GM12801 (cell line): Measurements from ENCODE around the gene GLIS2.

Source experiments
- TF ChIP-seq, protein P1 (sequence below): IDR thresholded peaks from one replicate; pipeline ENCODE4 v1.5.1; 2011; ENCODE audit warnings: control low read depth; ENCODE audit not compliant: insufficient read length; ENCODE audit errors: extremely low read depth

Gene GLIS2

GRCh38 chr16:4358236-4358635 is 42.4 kb downstream of the GLIS2 start:
- TF ChIP-seq, protein P1, sequence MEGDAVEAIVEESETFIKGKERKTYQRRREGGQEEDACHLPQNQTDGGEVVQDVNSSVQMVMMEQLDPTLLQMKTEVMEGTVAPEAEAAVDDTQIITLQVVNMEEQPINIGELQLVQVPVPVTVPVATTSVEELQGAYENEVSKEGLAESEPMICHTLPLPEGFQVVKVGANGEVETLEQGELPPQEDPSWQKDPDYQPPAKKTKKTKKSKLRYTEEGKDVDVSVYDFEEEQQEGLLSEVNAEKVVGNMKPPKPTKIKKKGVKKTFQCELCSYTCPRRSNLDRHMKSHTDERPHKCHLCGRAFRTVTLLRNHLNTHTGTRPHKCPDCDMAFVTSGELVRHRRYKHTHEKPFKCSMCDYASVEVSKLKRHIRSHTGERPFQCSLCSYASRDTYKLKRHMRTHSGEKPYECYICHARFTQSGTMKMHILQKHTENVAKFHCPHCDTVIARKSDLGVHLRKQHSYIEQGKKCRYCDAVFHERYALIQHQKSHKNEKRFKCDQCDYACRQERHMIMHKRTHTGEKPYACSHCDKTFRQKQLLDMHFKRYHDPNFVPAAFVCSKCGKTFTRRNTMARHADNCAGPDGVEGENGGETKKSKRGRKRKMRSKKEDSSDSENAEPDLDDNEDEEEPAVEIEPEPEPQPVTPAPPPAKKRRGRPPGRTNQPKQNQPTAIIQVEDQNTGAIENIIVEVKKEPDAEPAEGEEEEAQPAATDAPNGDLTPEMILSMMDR: no peak

- TF ChIP-seq, protein P1: no peak
These were observed 43.1 kb downstream of the GLIS2 start for GRCh38 chr16:4358831-4359561.

DNA sequence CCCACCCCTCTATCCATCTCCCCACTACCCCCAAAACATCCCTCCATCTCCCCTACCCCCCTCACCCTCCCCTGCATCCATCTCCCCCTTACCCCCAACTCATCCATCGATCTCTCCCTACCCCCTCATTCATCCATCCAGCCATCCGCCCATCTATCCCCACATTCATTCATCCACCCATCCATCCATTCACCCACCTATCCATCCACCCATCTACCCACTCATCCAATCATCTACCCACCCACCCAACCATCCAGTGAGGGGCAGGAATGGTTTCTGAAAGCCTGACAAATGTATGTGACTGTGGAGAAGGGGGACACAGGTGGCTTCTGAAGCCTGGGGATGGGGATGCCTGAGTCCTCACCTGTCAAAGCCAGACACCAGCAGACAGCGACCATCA is 44.0 kb downstream of the GLIS2 start:
- TF ChIP-seq, protein P1: no peak

- TF ChIP-seq, protein P1: no peak
These were observed 44.7 kb downstream of the GLIS2 start for GRCh38 chr16:4360538-4361021.

DNA sequence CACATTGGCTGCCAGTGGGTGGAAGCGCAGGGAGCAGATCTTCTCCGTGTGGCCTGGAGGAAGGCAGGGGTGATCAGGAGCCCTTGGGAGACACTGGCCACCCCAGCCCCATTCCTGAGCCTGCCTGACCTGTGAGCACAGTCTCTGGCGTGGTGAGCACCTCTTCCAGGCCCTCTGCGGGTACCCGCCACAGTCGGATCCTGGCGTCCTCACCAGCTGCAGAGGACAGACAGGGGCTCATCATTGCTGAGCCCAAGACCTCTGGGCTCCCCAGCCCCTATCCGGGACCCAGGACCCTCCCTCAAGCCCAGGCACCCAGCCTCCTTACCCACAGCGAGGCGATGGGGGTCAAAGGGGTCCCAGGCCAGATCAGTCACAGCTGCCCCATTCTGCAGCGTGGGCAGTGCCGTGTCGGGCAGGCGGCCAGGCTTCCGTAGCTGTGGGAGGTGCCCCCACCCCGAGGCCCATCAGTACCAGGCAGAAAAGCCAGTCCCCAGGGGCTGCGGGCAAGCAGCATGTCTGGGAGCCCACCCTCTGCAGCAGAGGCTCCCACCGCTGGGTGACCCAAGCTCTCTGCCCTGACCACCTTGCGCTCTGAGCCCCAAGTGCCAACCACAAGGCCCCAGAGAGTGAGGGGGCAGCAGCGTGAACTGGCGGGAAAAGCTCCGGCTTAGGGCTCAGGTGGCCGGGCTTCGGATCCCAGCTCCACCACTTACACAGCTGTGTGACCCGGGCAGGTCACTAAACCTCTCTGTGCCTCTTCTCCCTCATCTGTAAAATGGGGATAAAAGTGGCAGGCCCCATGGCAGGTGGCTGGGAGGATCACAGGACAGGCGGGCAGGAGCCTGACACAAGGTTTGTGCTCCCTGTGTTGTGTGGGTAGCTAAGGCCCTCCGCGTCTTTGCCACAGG is 45.4 kb downstream of the GLIS2 start:
- TF ChIP-seq, protein P1: no peak

- TF ChIP-seq, protein P1: no peak
These were observed 46.1 kb downstream of the GLIS2 start for GRCh38 chr16:4361944-4362311.

DNA sequence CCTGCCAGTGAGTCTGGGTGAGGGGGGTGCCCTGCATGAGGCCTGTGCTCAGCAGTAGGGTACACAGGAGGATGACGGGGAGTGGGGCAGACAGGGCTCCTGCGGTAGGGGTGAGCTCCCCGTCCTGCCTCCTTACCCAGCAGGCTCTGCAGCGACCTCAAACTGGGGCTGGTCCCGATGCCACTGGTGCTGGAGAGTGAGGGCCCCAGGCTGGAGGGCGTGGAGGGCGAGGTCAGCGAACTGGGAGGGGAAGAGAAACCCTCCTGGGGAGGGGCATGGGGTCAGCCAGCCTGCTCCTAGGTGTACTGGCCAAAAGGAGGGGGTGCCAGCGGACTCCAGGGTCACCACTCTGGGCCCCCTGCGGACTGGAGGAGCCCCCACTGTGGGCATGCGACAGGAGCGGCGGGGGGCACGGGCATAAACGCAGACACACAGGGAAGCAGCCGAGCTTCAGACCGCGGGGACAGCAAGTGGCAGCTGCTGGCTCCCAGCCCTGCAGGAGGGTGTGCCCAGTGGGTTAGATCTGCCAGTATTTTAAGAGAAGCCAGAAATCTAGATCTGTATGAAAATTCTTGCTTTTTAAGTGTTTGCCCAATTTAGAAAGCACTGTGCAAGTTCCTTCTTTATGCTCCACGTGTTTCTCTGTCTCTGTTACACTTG is 46.7 kb downstream of the GLIS2 start:
- TF ChIP-seq, protein P1: no peak
